ENCODE measurements around the gene SFRP2.

SFRP2 gene, protein sequence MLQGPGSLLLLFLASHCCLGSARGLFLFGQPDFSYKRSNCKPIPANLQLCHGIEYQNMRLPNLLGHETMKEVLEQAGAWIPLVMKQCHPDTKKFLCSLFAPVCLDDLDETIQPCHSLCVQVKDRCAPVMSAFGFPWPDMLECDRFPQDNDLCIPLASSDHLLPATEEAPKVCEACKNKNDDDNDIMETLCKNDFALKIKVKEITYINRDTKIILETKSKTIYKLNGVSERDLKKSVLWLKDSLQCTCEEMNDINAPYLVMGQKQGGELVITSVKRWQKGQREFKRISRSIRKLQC

GRCh38 chr4:153788413-153789276 is at the start of gene SFRP2:
SFRP2 (minus strand) TSS chr4:153789083; CDS start chr4:153788835, 248 bp downstream.
- no peak for FAIRE-seq

DNA sequence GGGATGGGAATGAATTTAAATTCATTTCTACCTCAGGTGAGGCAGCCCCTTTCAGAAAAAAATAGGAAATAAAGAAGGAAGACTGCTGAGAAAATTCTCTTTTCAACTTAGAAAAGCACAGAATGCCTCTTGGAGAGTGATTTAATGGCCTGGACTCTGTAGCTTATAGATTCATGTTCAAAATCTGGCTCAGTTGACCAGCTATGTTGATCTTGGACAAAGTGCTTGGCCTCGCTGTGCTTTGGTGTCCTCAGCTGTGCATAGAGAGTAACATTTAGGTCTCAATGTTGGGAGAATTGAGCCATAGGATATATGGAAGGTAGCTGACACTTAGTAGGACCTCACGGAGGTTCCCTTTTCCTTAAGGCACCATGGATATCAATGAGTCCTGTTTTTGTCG is 49.7 kb upstream of the SFRP2 start:
- FAIRE-seq = no peak

- no peak for FAIRE-seq
These were observed 46.0 kb upstream of the SFRP2 start for GRCh38 chr4:153834901-153835300.

GRCh38 chr4:153832720-153833287 is 43.9 kb upstream of the SFRP2 start:
- FAIRE-seq = no peak

GRCh38 chr4:153832054-153832453 is 43.2 kb upstream of the SFRP2 start:
- FAIRE-seq = no peak

GRCh38 chr4:153831245-153831644 is 42.4 kb upstream of the SFRP2 start:
- FAIRE-seq = no peak

DNA sequence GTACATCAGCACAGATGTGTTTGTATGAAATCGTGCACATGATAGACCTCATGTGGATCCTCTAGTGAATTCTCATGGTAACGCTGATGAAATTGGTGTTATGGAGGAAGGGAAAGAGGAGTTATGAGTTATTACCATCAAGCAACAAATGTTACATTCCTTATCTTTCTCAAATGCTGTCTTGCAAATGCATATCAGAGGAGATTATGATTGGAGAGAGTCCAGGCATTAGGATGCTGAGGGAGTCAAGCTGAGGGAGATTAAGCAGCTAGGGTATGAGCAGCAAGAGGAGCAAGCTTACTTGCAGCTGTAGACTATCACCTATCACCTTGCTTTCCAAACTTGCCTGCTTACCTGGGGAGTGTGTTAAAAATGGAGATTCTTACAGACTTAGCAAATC is 36.8 kb upstream of the SFRP2 start:
- FAIRE-seq = no peak

DNA sequence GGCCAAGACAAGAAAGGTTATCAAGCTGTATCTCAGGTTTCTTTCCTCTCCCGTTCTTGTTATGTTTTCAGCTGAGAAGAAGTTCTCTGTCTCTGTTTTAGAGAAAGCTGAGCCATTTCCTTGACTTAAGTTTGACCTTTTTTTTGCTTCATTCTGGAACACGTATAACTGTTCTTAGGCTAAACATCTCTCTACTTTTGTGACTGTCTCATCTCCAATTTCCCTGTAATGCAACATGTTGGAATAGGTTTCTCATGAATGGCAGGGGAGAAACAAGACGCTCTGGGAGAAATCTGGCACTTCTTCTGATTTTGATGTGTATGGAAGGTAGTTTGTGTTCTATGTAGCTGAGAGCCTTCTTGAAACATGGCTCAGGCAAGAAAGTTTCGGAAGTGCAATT is 36.2 kb upstream of the SFRP2 start:
- no peak for FAIRE-seq

DNA sequence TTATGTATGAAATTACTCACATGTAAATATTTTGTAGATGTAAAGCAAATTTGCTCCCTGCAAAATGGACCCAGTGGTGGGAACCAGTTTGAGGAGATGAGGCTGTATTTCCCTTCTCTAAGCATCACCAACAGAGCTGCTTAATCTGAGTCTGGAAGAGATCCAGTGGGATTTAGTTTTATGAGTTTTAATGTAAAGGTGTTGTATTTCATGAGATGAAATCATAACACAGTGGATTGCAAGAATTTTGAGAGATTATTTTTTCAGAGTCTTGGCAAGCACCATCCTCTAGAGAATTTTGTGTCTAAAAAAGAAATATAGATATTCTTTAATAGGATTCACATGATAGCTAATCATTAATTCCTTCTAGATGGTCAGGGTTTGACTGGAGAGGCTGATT is 35.6 kb upstream of the SFRP2 start:
- FAIRE-seq = no peak

DNA sequence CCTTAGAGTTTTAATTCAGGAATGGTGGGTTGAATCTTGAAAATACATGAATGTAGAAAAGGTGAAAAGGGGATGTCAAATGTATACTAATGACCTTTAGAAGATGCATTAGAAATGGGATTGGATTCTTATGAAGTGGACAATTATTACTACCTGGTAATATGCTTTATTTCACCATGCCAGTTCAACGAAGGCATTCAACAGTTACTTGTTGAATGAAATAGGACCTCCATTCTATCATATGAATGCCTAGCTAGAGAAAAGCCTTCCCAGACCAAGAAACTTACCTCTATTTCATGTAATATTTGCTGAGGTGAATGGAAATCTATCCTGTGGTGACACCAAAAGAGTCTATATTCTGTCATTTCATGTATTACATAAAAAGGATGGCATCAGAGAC is 34.6 kb upstream of the SFRP2 start:
- no peak for FAIRE-seq

GRCh38 chr4:153822316-153822715 is 33.4 kb upstream of the SFRP2 start:
- FAIRE-seq = no peak

DNA sequence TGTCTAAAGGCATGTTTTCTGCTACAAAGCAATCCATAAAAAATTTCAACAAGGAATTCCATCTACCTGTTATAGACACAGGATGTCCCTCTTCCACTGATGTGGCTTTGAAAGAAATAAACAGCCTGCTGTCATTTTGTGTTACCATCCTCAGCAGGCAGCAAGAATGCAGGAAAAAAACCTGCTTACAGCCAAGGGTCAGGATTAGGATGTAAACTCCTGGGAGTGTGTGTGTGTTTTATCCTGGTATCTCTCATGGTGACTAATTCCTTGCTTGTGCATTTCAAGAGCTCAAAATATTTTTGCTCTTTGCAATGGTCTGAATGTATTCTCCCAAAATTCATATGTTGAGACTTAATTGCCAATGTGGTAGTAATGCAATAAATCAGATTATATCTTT is 28.6 kb upstream of the SFRP2 start:
- FAIRE-seq = no peak

DNA sequence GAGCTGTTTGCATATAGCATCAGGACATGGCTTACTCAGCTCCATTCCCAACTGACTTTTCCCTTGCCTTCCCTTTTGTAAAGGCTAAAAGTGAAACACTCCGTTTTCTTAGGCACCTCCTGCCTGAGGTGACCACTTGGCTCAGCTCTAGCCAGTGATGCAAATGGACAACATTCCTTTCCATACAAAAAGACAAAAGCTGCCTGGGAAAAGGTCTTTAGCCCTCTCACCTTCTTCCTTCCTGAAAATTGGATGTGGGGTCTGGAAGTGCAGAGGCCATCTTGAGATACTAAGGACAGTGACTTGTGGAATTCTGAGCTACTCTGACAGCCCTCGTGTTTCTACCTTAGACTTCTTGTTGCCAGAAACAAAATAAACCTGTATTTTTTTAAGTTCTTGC is 27.7 kb upstream of the SFRP2 start:
- no peak for FAIRE-seq

DNA sequence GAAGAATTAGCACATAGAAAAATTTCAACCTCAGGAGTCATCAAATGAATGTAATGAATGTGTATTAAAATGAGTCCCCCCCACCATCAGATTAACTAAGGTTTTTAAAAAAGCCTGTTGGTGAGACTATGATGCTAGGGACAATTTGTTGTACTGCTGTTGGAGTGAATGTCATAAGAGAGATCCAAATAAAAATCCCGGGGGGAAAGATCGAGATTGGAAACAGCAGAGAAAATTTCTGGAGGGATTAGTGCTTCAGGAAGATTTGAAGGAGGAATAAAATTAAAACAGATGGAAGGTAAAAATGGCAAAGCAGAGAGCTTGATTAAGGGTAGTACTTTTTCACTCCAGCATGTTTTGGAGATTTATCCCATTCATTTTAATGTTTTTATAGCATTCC is 25.9 kb upstream of the SFRP2 start:
- FAIRE-seq = no peak

GRCh38 chr4:153809916-153810810 is 21.3 kb upstream of the SFRP2 start:
- no peak for FAIRE-seq

DNA sequence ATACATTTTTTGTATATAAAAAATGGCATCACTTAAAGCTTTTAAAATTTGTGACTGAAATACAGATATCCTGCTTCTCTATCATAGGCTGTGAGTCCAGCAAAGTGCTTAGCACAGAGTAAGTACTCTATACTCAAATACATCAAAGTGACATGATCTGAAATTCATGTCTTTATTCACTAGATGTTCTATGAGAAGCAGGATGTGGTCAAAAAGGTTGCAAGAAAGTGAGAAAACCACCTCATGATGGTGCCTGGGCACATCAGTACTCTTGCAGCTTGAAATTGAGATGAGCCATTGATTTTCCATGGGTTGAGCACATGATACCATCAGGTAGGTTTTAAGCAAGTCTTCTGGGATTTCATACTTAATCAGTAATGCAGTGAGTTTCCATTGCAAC is 20.4 kb upstream of the SFRP2 start:
- no peak for FAIRE-seq

GRCh38 chr4:153808175-153808574 is 19.3 kb upstream of the SFRP2 start:
- FAIRE-seq = no peak

DNA sequence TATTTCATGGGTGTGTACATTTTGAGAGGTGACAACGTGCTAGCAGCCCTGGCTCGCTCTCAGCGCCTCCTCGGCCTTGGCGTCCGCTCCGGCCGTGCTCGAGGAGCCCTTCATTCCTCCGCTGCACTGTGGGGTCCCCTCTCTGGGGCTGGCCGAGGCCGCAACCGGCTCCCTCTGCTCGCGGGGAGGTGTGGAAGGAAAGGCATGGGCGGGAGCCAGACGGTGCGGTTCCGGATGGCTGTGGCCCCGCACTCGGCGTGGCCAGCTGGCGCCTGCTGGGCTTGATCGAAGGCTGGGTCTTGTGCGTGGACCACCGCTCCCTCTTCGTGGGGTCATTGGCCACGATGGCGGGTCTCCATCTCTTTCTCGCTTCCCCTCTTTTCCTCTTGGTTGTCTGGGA is 17.2 kb upstream of the SFRP2 start:
- FAIRE-seq = no peak

DNA sequence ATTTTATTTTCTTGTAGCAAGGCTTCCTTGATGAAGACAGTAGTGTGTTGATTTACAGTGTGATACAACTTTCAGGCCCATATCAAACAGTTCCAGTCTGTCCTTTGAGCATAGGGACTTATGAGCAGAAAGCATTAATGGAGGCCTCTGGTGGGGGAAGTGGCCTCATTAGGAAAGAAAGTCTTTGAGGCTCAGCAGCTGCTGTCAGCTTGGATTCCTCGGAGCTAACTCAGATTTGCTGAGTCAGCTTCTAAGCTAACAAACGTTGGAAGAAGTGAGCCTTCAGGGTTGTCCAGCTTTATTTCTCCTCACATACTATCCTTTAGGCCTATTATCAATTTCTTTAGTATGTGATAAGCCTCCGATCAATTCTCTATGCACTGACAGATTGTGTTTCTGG is 15.8 kb upstream of the SFRP2 start:
- FAIRE-seq = no peak

GRCh38 chr4:153799694-153800074 is 10.8 kb upstream of the SFRP2 start:
- no peak for FAIRE-seq

DNA sequence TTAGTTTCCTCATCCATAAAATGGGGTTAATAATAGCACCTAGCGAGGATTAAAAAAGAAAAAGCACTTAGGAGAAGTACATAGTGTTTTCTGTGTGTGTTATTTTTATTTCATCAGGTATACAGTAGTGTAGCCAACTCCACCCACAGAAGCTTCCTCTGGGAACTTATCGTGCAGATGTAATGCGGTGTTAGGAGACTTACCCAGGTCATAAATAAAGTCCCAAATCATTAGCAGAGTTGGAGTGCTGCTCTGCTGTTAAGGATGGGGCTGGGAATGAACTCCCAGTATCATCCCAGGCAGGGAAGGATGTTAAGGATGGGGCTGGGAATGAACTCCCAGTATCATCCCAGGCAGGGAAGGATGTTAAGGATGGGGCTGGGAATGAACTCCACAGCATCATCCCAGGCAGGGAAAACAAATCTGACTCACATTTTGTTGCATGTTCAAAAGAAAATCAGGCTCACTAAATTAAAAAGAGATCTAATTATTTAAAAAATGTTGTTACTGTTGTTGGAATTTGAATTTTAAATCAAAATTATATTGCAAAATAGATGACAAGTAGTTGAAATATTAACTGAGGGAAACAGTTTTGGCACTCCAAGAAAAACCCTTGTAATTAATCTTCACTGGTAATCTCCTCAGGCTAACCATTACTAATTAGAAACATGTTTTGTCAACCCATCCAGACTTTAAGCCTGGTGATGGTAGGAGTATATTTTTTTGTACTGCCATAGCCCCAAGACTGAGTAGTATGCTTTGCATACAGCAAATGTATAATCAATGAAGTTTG is 10.2 kb upstream of the SFRP2 start:
- no peak for FAIRE-seq

- no peak for FAIRE-seq
These were observed 9.5 kb upstream of the SFRP2 start for GRCh38 chr4:153798420-153798819.
